ENCODE measurements around the gene KMT5B.

KMT5B gene

GRCh38 chr11:68177877-68178276 lies 35.2 kb downstream of the KMT5B start:
- no peak for FAIRE-seq

DNA sequence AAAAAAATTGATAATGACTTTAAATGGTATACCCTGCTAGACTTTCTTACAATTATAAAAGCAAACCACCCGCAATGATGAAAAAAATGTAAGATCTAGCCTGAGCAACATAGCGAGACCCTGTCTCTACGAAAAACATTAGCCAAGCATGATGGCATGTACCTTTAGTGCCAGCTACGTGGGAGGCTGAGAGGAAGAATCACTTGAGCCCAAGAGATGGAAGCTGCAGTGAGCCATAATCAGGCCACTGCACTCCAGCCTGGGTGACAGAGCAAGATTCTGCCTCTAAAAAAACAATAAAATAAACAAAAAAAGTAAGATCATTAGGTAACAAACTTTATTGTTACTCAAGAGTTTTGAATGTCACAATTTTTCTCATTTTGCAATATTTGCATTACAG lies 39.2 kb downstream of the KMT5B start:
- no peak for FAIRE-seq

DNA sequence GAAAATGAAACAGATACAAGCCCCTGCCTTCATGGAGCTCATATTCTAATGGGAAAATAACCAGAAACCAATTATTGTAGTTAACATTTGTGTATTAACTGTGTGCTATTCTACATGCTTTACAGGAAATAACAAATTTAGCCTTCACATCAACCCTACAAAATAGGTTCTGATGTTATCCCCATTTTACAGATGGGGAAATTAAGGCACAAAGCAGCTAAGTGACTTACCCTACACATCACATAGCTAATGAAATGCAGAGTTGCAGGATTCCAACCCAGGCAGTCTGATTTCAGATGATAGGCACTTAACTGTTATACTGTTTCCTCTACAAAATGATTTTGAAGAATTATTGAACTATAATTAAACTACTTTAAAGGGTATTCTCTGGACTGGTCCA lies 43.7 kb downstream of the KMT5B start:
- no peak for FAIRE-seq

GRCh38 chr11:68168694-68169093 lies 44.4 kb downstream of the KMT5B start:
- FAIRE-seq: no peak

DNA sequence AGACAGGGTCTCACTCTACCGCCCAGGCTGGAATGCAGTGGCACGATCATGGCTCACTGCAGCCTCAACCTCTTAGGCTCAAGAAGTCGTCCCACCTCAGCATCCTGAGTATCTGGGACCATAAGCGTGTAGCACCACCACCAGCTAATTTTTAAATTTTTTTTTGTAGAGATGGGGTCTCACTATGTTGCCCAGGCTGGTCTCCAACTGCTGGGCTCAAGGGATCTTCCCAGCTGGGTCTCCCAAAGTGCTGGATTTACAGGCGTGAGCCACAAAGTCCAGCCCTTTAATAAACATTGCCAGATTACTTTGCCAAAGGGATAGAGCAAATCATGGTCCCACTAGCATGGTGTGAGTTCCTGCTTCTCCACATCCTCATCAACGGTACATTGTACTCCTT lies 45.6 kb downstream of the KMT5B start:
- FAIRE-seq: no peak

DNA sequence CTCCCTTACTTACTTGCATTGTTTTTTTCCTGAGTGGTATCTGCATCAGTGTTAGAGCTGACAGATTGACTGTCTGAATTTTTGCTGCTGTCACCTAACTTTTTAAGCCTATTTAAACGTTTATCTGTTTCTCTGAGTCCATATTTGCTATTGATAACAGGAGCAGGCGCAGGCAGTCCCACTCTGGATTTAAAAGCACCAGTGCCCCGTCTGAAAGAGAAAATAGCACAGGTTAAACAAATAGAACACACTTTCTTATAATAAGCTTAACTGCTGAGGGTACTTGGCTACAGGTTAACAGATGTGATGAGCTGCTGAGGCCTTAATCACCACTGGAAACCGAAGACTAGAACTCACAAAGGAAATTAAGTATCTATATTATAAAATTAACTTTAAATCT lies 46.1 kb downstream of the KMT5B start:
- no peak for FAIRE-seq

GRCh38 chr11:68165601-68166000 lies 47.5 kb downstream of the KMT5B start:
- FAIRE-seq: no peak

DNA sequence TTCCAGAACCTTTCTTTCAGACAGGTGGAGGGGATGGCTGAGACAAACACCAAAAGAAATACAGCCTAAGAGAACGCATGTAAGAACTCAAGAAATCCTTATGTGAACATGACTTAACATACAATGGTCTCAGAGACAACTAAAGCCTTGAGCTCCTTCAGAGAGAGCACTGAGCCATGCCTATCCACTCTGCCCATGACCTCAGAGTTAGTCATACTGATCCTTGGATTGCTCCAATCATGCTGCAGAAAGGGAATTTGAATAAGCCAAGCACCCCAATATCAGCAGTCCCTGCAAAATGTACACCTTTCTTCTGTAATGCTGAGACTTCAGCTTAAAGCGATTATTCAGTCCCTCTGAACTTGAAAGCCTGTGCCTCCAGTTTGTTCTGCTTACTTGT lies 48.7 kb downstream of the KMT5B start:
- FAIRE-seq: no peak

DNA sequence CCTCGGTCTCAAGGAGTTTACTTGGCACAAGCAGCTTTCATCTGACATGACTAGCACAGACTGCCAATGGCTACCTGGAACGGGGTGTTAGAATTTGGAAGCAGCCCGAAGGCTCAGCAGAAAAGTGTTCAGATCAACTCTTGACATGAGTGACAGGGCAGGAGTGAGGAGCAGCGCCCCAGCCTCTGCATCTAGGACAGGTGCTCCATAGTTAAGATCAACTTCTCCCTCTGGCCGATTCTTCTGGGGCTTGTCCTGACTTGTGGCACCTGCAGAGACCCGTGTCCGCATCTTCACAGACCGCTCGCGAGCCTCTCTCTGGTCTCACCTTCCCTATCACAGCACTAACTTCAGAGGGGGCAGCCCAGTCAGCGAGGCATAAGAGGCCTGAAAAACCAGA lies 49.4 kb downstream of the KMT5B start:
- FAIRE-seq: no peak

DNA sequence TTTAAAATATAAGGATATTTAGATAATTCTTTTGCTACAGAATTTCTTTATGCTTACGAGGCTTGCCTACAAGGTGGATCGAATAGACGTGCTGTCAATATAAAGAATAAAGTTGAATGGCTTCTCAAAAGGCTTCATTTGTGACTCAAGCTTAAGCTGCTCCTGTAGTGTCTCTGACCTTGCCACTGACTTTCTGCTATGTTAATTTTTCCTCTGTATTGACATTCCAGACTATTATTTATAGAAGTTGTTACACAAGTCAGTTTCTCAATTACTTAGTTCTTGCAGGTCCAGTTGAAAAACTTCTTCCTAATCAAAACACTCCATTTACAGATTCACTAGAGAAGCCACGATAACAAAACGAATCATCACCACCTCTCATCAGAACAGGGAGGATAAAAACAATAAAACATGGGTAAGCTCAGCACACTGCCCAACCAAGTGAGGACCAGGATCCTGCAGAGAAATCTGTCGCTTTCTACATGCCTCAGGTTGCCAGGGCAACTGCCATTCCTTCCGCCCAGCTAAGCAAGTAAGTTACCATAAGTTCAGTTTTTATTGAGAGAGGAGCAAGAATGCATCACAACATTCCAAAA lies 52.9 kb downstream of the KMT5B start:
- no peak for FAIRE-seq

GRCh38 chr11:68159665-68160064 lies 53.4 kb downstream of the KMT5B start:
- no peak for FAIRE-seq

- no peak for FAIRE-seq
These were observed 53.9 kb downstream of the KMT5B start for GRCh38 chr11:68159161-68159560.

DNA sequence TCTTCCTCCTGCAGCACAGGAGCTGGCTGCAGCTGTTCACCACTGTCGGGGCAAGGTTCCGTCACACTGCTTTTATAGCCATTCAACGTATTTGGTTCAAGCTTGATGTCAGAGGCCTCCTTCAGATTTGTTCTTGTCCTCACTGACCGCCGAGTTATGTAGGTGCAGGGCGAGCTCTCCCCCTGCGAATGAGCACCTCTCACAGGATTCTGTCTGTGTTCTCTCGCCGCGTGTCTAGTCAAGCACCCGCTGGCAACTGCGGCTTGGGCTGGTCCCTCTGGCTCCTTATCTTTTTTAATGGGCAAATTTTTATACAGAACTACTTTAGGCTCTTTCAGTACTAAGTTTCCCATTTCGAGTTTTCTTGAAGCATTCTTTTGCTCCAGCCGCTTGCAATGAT lies 54.5 kb downstream of the KMT5B start:
- no peak for FAIRE-seq

DNA sequence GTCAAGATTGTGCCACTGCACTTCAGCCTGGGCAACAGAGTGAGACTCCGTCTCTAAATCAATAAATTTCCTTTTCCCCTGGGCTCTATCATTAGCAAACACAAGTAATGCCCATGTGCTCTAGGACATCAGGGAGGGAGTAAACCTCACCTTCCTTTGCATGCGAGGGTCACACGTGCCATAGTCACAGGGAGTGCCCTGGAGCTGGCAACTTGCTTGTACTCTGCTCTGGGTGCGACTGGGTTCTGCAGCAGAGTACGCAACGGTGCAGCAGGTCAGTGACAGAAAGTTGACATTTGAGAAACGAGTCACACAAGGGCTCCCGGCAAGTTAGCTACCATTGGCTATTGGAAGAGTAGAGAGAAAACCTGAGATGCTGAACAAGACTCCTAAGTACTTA lies 59.4 kb downstream of the KMT5B start:
- FAIRE-seq: no peak

DNA sequence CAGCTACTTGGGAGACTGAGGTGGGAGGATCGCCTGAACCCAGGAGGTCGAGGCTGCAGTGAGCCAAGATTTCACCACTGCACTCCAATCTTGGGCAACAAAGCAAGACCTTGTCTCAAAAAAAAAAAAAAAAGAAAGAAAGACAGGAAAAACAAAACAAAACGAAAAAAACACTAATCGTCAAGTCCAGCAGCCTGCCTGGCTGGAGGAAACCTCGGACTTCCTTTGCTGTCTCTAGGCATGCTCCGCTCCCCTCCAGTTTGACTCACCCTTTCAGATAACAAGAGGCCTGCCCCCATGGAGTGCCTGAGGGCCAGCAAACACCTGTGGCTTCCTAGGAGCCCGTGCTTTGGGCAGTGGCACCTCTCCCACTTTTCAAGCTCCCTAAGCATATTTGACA lies 63.1 kb downstream of the KMT5B start:
- FAIRE-seq: no peak

GRCh38 chr11:68149417-68149816 lies 63.7 kb downstream of the KMT5B start:
- no peak for FAIRE-seq

- no peak for FAIRE-seq
These were observed 64.2 kb downstream of the KMT5B start for GRCh38 chr11:68148879-68149278.

DNA sequence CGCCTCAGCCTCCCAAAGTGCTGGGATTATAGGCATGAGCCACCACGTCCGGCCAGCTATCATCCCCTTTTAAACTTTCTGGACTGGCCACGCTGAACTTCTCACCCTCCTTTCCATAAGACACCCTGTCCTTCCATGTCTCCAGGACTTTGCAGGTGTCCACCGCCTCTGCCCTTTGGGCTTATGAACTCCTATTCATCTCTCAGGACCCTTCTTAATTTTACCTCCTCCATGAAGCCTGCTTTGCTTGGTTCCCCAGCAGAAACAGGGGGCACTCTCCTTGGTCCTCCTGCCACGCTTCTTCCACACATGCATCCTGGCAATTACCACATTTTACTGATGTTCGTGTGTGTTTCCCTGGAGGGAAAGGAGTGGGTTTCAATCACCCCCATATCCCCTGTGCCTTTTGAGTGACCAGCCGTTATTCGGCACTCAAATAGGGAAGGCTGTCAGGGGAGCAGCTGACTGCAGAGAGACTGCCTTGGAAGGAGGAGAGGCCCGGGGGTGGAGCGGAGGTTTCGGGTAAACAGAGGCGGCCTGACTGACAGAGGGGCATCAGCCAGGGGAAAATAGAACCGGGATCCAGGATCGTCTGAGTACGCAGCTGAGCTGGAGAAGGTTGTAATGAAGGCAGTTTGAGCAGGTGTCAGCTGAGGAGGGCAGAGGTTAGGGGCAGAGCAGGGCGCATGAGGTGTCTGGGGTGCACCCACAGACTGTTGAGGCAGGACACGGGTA lies 64.9 kb downstream of the KMT5B start:
- no peak for FAIRE-seq

- FAIRE-seq: no peak
These were observed 66.2 kb downstream of the KMT5B start for GRCh38 chr11:68146704-68147474.

GRCh38 chr11:68146010-68146540 lies 67.0 kb downstream of the KMT5B start:
- FAIRE-seq: no peak

- no peak for FAIRE-seq
These were observed 67.8 kb downstream of the KMT5B start for GRCh38 chr11:68145120-68145866.

DNA sequence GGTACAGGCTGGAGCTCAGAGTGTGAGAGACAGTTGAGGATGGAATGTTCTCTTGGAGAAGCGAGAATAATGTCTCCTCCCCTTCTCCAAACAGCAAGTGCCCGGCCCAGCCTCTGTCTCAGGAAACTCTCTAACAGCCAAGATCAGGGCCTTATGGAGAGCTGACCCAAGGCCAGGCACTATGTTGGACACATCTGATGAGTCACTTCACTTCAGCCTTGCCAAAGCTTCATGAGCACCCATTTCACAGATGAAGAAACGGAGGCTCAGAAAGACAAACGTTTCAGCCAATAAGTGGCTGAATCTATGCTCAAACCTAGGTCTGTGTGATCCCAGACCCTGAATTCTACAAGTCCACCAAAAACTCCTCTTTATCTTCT lies 69.8 kb downstream of the KMT5B start:
- FAIRE-seq: no peak

Data from A204.1 (cell line).